Measurements from ENCODE around the gene CNTNAP2. TPM values are rescaled to one million over a fixed set of nuclear protein-coding genes. Genes with fewer than 3 reads are reported as not detected.

Gene CNTNAP2
- total RNA-seq, 1 experiment from 2014 or later, result 64.5 TPM

DNA sequence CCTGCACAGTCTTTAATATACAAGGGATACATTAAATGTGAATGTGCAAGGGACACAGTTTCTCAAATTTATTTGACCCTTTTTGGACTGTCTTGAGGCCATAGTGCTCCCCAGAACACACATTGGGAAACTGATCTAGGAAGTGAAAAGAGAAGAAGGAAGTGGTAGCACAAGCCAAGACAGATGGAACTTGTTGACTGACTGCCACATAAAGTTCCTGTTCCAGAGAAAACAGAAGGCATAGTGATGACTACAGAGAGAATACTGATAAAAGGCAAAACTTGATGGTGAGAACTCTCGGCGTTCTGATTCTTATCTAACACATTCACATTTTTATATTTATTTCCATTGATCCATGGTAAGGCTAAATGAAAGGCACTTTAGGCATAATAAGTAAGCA, 1216.4 kb downstream of the CNTNAP2 start:
- no peak overlapping the region for H3K4ac ChIP-seq (ENCODE audit: low read depth, low read length)
- no peak overlapping the region for H2BK5ac ChIP-seq (ENCODE audit: insufficient read length, low read length)
- H2AK5ac ChIP-seq (ENCODE audit: insufficient read length, low read length), result no peak overlapping the region
- no peak for DNase-seq
- no peaks in the 10 kb centered on the region for H3K27me3 ChIP-seq (ENCODE audit: insufficient read depth, low read length)
- H3K9me3 ChIP-seq (ENCODE audit: control insufficient read depth, low read depth, low read length), result no peaks in the 10 kb centered on the region
- Mint-ChIP-seq H3K27ac (no peak overlapping the region), H3K4me3 (no peak overlapping the region), H3K9me3 (no peaks in the 10 kb centered on the region), H3K27me3 (ENCODE audit: low read depth) (no peaks in the 10 kb centered on the region), H3K36me3 (ENCODE audit: insufficient read depth in 1 of 3, low read depth in 3 of 3) (no peaks in the 10 kb centered on the region), H3K4me1 (no peaks in the 10 kb centered on the region)
- H3K56ac ChIP-seq (ENCODE audit: insufficient read length, low read depth, low read length), result no peak overlapping the region
- H2BK12ac ChIP-seq (ENCODE audit: insufficient read length, low read depth, low read length), result no peak overlapping the region
- no peaks in the 10 kb centered on the region for H4K20me1 ChIP-seq (ENCODE audit: control insufficient read depth, insufficient read depth, insufficient read length)
- H3K9ac ChIP-seq (ENCODE audit: extremely low read depth, insufficient read length, low read length), result no peak overlapping the region
- no peak overlapping the region for H4K91ac ChIP-seq (ENCODE audit: insufficient read length, low read depth, low read length)
- no peak overlapping the region for H4K5ac ChIP-seq (ENCODE audit: insufficient read length, low read depth, low read length)
- TF ChIP-seq, protein P1, sequence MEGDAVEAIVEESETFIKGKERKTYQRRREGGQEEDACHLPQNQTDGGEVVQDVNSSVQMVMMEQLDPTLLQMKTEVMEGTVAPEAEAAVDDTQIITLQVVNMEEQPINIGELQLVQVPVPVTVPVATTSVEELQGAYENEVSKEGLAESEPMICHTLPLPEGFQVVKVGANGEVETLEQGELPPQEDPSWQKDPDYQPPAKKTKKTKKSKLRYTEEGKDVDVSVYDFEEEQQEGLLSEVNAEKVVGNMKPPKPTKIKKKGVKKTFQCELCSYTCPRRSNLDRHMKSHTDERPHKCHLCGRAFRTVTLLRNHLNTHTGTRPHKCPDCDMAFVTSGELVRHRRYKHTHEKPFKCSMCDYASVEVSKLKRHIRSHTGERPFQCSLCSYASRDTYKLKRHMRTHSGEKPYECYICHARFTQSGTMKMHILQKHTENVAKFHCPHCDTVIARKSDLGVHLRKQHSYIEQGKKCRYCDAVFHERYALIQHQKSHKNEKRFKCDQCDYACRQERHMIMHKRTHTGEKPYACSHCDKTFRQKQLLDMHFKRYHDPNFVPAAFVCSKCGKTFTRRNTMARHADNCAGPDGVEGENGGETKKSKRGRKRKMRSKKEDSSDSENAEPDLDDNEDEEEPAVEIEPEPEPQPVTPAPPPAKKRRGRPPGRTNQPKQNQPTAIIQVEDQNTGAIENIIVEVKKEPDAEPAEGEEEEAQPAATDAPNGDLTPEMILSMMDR (conservative IDR thresholded peaks at IDR 0.05), result no peak
- no peak overlapping the region for H4K8ac ChIP-seq (replicated peaks; ENCODE audit: insufficient read length, low read depth, low read length)
- H2BK15ac ChIP-seq (ENCODE audit: low read depth, low read length), result no peak overlapping the region
- no peaks in the 10 kb centered on the region for H3K79me1 ChIP-seq (ENCODE audit: insufficient read depth, low read depth, low read length, poor library complexity, severe bottlenecking)
- no peaks in the 10 kb centered on the region for H3K4me1 ChIP-seq (ENCODE audit: insufficient read depth, low read length)
- no peak overlapping the region for H2AFZ ChIP-seq (ENCODE audit: low read length)
- H3K23me2 ChIP-seq (ENCODE audit: insufficient read length, low read depth, low read length, poor library complexity, severe bottlenecking), result no peaks in the 10 kb centered on the region
- no peak overlapping the region for H3K14ac ChIP-seq (ENCODE audit: insufficient read depth, low read length)
- H3K18ac ChIP-seq (ENCODE audit: insufficient read length, low read depth, low read length), result no peak overlapping the region
- H3K79me2 ChIP-seq (ENCODE audit: insufficient read depth, low read length), result no peaks in the 10 kb centered on the region
- H3T11ph ChIP-seq (ENCODE audit: low read length), result no peak overlapping the region
- H3K4me2 ChIP-seq (ENCODE audit: insufficient read depth, insufficient read length, low read length), result no peak overlapping the region
- no peak overlapping the region for H2BK120ac ChIP-seq (ENCODE audit: low read depth, low read length, poor library complexity, severe bottlenecking)
- no CpG with 5 or more reads among the region's 2 CpGs for WGBS (ENCODE audit: extremely low coverage, insufficient read length, low lambda C conversion rate)
- H2BK20ac ChIP-seq (ENCODE audit: low read depth, low read length, poor library complexity, severe bottlenecking), result no peak overlapping the region
- no peak overlapping the region for H3K27ac ChIP-seq (ENCODE audit: insufficient read length, low read depth, low read length)
- no peak overlapping the region for H3K23ac ChIP-seq (ENCODE audit: insufficient read length, low read depth, low read length)
